Stimulated activated CD4-positive, alpha-beta T cell treated with anti-CD3 and anti-CD28 coated beads, Interleukin-4, amount 100 ng/mL, for 48 hours (primary cell): ENCODE data around the gene HOXB3.
A peak's percentile ranks its signal among the peaks of the same experiment; 100 is the strongest.

Experiments used
- DNase-seq, 2 donors: peaks; one replicate each; pipeline ENCODE4 v3.0.0-alpha.2; 2020; ENCODE audit warnings: low read depth in 2 of 2

The HOXB3 gene

GRCh38 chr17:48612456-48612853, 22.4 kb upstream of the HOXB3 start:
- no peak for DNase-seq

GRCh38 chr17:48611681-48612455, 21.8 kb upstream of the HOXB3 start:
- no peak for DNase-seq

GRCh38 chr17:48611213-48611612, 21.2 kb upstream of the HOXB3 start:
- no peak for DNase-seq

- peak; percentile 67 to 72 for DNase-seq
These were observed 20.5 kb upstream of the HOXB3 start, which contains the start of gene HOXB7 for GRCh38 chr17:48610282-48611211. HOXB7 (minus strand) TSS chr17:48611017; CDS start chr17:48610918, 99 bp downstream.

- DNase-seq, result no peak
These were observed 19.8 kb upstream of the HOXB3 start for GRCh38 chr17:48609759-48610281.

- DNase-seq, result no peak
These were observed 19.0 kb upstream of the HOXB3 start for GRCh38 chr17:48609033-48609432.

- no peak for DNase-seq
These were observed 18.4 kb upstream of the HOXB3 start for GRCh38 chr17:48608494-48608834.

- DNase-seq, result no peak
These were observed 17.0 kb upstream of the HOXB3 start for GRCh38 chr17:48606892-48607614.

GRCh38 chr17:48605991-48606891, 16.2 kb upstream of the HOXB3 start:
- DNase-seq, result no peak

- no peak for DNase-seq
These were observed 15.4 kb upstream of the HOXB3 start for GRCh38 chr17:48605409-48605919.

- DNase-seq, result no peak
These were observed 14.8 kb upstream of the HOXB3 start, which contains the start of gene HOXB6 for GRCh38 chr17:48604770-48605329. HOXB6 (minus strand) TSS chr17:48604986; CDS start chr17:48598150, 6,836 bp downstream.

- no peak for DNase-seq
These were observed 14.1 kb upstream of the HOXB3 start for GRCh38 chr17:48603959-48604769.

GRCh38 chr17:48601539-48602425, 11.7 kb upstream of the HOXB3 start:
- no peak for DNase-seq

GRCh38 chr17:48601207-48601538, 11.1 kb upstream of the HOXB3 start:
- DNase-seq, result no peak

GRCh38 chr17:48600244-48601098, 10.4 kb upstream of the HOXB3 start:
- DNase-seq, result no peak

GRCh38 chr17:48599354-48599753, 9.3 kb upstream of the HOXB3 start:
- DNase-seq, result no peak

GRCh38 chr17:48598736-48599135, 8.7 kb upstream of the HOXB3 start:
- DNase-seq, result no peak
